Stimulated activated CD8-positive, alpha-beta memory T cell treated with anti-CD3 and anti-CD28 coated beads, Interleukin-2, amount 100 ng/mL, for 48 hours (primary cell): Measurements from ENCODE around the gene JAKMIP1.

Experiments
- DNase-seq, 2 donors: peaks; one replicate each; pipeline ENCODE4 v3.0.0-alpha.2; 2020; ENCODE audit warnings: low read depth in 2 of 2

JAKMIP1 gene

DNA sequence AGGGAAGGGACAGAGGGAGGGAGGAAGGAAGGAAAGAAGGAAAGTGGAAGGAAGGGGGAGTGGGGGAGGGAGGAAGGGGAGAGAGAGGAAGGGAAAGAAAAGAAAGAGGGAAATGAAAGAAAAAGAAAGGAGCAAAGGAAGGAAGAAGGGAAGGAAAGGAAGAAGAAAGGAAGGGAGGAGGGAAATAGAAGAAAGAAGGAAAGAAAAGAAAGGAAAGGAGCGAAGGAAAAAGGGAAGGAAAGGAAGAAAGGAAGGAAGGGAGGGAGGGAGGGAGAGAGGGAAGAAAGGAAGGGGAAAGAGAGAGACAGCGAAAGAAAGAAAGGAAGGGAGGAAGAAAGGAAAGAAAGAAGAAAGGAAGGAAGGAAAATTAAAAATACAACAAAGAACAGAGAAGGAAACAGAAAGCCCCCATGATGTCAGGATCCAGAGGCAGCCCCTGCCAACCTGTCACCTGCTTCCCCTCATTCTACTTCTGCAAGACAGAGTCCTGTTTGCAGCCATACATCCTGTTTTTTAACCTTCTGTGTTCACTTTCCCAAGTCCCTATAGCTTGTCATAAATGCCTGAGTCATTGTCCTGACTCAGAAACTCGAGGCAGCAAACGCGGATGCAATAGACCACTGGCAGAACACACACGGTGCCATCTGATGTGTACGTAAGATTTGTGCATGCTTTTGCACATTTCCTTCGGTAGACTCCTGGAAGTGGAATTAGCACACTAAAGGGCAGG is 105.2 kb downstream of the JAKMIP1 start:
- no peak for DNase-seq

DNA sequence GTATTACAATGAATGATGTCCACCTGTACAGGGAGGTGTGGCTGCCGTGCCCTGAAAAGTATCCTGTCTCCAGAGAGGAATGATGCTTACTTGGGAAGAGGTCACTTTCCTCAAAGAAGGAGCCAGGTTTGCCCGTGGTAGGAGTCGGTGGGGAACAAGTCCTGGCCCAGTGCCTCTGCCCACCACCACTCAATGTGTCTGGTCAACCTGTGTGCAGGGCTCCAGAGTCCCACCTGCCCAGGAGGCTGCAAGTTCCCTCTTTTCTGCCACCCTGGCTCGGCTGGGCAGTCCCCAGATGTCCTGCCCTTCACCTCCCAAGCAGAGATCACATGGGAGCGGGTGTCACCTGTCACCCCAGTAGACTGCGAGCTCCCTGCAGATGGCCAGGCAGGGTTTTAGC is 106.7 kb downstream of the JAKMIP1 start:
- no peak for DNase-seq

DNA sequence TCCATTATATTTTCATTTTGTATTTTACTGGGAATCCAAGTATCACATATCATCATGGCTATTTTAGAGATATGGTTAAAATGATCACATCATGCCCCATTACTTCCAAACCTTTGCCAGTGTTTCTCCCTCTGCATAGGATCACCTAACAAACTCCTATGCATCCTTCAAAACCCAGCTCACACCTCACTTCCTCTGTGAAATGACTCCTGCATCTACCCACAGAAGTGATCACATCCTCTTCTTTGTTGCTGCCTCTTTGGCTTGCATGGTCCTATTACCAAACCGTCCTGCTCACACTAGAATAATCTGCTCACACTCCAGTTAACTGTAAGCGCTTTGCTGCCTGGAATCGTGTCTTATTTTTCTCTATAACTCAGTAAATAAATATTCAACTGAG is 107.4 kb downstream of the JAKMIP1 start:
- DNase-seq, result no peak

DNA sequence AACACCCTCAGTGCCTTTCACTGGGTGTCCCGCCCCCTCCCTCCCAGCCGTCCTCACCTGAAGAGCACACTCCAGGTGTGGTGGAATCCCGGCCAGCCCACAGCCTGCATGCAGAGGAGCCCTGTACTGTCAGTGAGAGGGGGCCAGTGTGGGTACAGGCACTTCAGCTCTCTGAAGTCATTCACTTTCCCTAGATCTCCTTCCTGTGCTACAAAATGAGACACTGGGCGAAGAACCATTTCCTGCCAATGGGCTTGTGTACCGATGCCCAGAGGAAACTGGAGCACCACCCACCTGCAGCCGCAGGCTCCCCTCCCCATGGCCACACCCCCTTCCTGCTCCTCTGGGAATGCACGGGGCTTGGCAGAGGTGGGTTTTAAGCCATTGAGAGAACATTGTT is 108.2 kb downstream of the JAKMIP1 start:
- DNase-seq, result no peak

DNA sequence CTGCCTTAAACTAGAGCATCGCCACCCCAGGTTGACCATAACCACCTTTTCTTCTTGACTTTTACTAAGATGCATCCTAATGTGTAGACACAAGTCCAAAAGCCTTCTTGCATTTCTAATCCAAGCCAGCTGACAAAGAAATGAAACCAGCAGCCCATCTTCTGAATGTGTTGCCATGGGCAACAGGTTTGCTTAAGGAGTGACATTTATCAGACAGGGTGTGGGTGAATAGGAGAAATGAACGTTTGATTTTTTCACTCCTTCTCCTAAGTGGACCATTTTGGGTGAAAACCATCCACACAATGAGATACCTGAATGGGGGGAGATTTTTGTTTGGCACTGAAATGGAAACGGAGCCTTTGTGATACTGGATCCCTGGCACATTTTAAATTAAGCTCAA is 109.4 kb downstream of the JAKMIP1 start:
- DNase-seq, result no peak

DNA sequence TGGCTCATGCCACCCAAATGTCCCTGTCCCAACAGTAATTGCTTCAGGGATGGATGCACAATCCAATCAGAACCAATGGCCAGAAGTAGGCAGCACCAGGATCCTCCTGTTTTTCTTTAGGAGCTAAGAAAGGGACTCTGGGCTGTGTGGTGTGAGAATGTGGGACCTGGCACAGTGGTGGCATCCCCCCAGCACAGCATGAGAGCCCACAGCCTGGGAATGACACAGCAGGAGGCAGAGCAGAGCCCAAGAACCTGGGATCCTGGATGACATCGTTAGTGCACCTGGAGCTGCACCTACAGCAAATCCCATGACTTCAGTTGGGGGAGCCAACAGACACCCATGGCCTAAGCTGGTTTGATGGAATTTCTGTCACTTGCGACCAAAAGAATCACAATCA is 111.4 kb downstream of the JAKMIP1 start:
- no peak for DNase-seq

DNA sequence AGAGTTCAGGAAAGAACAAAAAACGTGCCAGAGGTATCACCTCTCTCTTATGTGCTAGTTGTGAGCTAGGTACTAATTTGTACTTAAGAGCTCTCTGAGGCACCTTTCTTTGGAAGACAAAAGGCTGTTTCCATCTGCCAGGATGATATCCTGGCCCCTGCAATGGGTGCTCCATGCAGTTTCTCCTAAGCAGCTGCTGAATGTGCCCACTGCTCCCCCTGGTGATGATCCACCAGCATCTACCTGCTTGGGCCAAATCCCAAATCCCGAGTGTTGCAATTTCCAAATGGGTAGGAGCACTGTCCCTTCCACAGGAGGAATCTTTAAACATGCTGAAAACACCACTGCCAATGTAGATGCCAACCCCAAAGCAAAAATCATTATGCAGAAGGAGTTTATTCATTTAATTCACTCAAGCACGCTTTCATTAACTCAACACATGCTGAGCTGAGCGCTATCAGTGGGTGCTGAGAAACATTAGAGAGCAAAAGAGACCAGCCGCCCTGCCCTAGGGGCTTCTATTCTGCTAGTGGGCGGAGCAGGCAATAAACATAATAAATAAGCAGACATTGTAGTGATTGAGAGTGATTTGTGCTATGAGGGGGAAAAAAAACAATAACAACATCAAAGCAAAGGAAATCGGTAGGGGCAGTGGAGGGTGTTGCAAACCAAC is 112.5 kb downstream of the JAKMIP1 start:
- DNase-seq, result no peak

DNA sequence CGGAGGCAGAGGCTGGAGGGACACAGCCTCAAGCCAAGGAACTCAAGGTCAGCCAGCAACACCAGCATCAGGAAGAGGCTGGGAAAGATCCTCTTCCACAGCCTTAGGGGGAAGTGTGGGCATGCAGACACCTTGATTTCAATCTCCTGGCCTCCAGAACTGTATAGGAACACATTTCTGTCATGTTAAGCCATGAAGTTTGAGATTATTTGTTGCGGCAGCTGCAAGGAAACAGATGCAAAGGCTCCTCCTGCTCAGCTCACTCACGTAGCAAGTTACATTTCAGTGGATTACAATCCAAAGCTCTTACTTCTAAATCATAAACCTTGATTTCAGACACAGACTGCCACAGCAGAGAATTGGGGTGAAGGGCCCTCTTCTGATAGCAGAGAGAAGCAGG is 113.5 kb downstream of the JAKMIP1 start:
- no peak for DNase-seq

DNA sequence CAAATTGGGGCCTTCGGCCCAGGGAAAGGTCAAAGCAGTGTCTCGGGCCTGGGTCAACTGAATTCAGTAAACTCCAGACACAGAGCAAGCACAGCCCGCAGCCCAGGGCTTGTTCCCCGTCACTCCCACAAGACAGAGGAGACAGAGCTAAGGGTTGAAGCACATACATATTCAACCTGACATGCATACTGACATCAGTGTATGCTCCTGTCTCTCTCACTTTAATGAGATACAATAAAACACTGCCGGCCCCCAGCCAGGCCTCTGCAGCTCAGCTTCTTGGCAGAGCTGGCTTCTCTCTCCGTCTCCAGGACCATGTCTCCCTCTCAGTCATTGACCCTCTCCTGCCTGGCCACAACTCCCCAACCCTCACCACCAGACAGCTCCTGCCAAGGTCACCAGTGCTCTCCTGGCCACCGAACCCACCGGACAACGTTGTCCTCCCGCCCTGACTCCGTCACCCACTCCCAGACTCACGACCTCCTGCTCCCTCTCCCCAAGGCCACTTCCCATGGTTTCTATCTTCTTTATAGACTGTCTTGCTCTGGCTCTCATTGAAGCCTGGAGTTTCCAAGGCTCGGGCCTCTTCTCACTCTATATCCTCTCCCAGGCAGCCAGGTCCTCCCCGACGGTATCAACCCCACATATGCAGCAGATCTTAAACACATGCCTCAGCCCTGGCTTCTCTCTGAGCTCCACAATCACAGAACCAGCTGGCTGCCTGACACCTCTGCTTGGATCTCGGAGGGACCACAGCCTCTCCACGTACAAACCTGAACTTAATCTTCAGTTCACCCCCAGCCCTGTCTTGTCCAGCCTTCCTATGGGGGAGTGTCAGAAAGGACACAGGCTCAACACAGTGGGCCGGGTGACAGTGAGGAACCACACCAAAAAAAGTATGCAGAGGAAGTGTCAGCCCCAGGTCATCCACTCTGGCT is 114.4 kb downstream of the JAKMIP1 start:
- no peak for DNase-seq

DNA sequence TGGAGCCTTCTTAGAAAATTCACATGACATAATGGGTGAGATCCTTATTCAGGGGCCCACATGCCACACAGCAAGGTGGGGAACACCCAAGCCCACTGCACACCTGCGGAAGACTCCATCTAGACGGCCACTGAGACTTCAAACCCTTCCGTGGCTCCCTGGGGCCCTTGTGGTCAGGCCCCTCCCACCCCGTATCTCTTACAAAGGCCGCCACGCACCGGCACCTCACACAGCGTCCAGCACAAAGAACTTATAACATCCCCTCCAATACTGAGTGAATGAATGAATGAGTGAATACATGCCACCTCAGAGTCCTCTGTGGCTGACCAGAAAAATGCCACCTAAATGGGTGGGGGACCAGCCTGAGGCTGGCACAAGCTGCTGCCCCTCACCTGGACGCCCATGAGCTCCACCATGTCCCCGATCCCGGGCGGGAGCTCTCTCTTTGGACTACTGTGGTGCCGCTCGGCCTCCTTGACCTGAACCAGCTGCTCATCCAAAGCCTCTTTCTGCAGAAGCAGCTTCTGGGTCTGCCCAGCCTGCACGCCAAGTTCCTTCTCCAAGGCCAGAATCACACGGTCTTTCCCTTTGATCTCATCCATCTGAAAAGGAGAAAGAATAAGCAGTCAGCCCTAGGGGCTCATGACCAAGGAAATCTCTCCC is 115.2 kb downstream of the JAKMIP1 start:
- DNase-seq, result no peak

DNA sequence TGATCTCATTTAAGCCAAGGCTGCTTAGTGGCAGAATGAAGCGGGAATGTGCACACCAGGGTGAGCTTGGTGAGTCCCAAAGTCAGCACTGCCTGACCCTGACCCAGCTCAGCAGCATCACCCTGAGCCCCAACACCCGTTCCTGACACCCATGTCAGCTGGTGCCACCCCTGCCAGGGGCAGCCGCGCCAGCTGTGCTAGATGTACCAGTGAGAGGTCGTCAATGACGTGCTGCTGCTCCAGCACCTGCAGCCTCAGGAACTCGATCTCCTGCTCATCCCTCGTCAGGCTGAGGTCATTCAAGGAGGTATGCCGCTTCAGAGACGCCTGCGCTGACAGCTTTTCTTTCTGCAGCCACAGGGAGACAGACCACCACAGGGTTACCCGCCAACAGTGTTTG is 120.4 kb downstream of the JAKMIP1 start:
- no peak for DNase-seq

DNA sequence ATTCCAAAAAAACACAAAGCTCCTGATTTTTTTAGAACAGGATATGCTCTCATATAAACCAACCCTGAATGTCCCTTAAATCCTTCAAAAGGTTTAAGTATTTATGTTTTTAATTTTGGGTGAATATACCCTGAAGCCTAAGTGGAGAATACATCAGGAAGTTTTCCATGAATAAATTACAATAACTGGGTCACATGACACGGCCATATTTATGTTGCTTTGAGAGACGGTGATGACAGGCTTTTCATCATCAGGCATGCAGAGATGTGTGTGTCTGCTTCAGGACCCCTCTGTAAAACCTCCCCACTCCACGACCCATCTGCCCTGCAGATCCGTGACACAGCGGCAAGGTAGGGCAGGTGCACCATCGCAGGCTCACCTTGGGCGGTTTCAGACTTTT is 121.8 kb downstream of the JAKMIP1 start:
- no peak for DNase-seq

DNA sequence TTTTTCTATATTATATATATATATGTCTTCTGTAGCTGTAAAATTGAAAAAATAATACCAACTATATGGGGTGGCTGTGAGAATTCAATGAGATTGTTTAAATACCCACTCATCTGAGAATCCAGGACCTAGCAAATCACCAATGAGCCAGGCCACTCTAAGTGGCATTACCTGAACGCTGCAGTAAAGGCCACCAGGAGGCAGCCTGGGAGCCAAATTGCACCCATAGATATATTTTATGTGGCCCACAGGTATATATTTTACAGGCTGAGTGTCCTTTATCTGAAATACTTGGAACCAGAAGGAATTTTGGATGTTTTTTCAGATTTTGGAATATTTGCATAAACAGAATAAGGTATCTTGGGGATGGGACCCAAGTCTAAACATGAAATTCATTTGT is 124.0 kb downstream of the JAKMIP1 start:
- no peak for DNase-seq

DNA sequence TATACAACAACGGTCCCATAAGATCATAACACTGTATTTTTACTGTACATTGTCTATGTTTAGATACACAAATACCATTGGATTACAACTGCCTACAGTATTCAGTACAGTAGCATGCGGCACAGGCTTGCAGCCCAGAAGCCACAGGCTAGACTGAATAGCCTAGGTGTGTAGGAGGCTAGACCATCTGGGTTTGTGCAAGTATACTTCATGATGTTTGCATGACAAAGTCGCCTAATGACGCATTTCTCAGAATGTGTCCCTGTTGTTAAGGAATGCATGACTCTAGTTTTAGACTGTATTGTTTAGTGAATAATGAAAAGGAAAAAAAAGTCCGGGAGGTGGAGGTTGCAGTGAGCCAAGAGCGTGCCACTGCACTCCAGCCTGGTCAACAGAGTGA is 125.6 kb downstream of the JAKMIP1 start:
- DNase-seq, result no peak

DNA sequence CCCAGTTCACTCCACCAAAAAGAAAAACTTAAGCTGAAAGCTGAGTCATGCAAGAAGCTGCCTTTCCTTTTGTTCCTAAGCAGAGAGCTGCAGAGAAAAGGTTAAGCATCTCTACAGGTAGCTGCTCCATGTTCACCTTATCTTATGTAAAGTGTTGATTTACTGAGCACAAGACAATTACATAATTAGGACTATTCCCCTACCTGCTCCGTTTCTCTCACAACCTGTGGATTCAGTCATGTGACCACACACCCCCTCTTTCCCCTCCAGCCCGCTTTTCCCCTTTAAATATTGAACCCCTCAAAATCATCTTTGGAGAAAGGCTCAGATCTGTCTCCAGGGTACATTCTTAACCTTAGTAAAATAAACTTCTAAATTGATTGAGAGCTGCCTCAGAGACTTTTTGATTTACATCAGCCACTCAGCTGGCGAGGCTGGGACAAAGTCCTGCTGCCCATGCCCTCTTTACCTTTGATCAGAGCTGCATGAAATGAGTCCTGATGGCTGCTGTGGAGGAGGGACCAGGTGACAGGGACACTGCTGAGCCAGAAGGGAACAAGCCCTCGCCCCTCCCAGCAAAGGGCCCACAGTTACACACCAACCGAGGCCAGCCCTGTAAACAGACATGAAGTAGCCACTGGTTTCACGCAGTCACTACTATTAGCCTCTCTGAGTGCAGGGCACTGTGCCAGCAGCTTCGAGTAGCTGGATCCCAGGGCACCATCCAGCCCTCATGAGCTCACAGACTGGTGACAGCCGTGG is 128.2 kb downstream of the JAKMIP1 start:
- no peak for DNase-seq

DNA sequence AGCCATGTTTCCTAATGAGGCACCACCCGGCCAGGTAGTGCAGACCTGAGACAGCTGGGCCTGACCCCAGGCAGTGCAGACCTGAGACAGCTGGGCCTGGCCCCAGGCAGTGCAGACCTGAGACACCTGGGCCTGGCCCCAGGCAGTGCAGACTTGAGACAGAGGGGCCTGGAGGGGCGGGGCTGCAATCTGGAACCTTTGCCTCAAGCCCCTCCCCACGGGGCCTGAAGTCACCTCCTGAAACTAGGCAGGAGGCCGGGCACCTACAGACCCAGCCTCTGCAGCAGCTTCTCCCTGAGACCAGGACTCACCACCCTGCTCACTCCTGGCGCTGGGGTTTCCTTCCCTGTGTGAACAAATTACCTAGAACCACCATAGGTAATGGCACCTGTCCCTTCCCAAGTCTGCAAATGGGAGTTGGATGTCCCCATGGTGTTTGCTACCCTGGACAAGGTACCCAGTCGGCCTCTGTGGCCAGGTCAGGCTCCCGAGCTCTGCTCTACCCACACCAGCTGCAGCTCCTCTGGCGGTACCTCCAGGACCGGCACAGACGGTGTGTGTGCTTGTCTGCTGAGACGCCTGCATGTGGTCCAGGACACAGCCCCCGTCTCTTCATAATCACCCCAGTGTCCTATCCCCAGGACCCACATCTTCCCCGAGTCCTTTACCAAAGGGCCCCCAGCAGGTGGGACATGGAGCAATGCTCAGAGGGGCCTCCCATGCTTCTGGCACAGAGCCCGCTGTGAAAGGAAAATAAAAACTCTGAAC is 129.0 kb downstream of the JAKMIP1 start:
- no peak for DNase-seq

DNA sequence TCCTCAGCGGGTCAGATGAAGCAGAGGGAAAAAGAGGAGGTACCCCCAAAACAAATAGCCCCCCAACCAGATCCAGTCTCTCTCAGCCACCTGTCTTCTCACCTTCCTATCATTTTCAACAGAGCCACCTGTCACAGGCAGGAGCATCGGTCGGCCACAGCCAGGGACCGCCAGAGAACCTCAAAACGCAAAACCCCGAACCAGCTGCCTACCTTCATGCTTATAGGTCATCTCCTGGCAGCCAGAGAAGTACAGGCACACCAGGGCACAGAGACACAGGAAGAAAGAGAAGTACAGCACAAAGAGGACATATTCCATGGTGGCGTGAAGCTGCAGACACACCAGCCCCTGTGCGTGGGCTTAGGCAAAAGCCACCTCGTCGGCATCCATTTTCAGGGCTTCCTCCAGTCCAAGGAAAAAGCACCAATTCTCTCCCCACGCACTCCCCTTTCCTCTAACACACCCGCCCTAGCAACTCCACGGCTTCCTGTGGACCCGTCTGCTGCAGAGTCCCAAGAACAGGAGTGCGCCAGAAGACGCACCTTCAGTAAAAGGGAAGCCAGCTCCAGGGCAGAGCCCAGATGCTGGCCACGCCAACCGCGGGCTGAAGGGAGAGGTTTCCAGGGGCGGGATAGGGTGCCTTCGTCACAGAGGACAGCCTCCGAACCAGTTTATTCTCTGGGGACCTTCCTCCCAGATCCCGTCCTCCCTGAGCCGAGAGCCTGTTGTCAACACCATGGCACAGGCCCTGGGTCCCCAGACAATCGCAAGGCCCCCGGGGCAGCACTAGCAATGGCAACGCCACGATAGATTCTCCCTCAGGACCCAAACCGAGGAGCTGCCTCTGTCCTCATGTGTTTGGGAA is 130.3 kb downstream of the JAKMIP1 start:
- DNase-seq, result no peak

DNA sequence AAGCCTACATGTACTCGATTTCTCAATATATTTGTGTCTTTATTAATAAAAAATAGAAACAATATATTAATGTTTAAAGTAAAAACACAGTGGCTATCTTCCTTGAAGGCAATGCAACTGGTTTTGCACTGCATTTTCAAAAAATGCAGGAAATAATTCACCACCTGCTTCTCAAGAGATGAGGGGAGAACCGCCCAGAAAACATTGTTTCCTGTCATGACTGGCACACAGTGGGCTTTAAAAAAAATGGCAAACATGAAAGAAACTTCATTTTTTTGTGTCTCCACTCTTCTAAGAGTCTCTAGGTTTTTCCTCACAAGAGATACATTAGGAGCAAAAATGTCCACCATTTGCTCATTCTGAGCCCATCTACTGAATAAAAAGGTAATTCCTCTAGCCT is 131.4 kb downstream of the JAKMIP1 start:
- no peak for DNase-seq

DNA sequence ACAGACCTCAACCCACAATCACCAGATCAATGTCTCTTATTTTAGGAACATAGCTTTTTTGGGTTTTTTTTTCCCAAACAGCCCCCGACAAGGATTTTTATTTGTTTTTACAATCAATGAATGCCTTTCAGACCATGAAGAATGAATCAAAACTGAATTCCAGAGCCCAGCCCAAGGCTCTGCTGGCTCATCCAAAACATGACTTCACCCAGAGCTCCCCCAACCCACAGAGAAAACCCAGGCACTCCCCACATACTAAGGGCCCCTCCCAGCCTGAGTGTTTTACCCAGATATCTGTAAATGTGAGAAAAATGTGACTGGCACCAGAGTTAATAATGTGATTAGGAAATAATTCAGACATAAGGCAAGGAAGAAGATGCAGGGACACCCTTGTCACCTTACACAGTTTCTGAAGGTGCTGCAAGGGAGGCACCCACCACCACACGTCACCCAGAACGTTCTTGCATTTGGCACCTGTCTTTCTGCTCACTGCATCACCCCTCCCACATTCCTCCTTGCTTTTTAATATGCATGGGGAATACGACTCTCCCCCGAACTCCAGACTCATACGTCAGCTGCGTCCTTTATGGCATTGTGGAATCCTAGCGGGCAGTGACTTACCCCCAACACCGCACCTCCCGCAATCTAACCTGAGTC is 134.3 kb downstream of the JAKMIP1 start:
- no peak for DNase-seq
